Kidney epithelial cell (primary cell): ENCODE results near the gene NFAM1. TPM values are rescaled to one million over a fixed set of nuclear protein-coding genes. Genes with fewer than 3 reads are reported as not detected.

ENCODE experiments used
- DNase-seq: peaks from one replicate; pipeline ENCODE4 v3.0.0-alpha.2; 2010; ENCODE audit warnings: low read depth
- H3K27me3 ChIP-seq: 2 replicates; pipeline ENCODE4 v1.6.0; 2011; ENCODE audit warnings: low read length; ENCODE audit not compliant: control insufficient read depth, insufficient read depth
- H3K36me3 ChIP-seq: 2 replicates; pipeline ENCODE4 v1.5.1; 2011; ENCODE audit warnings: low read length; ENCODE audit not compliant: control insufficient read depth, insufficient read depth
- H3K4me3 ChIP-seq: 2 replicates; pipeline ENCODE4 v1.5.1; 2011; ENCODE audit warnings: low read depth, mild to moderate bottlenecking, control low read depth, low read length
- CTCF ChIP-seq: IDR thresholded peaks from 2 replicates; pipeline ENCODE4 v1.5.1; 2011; ENCODE audit warnings: mild to moderate bottlenecking, moderate library complexity, low read length, control low read depth, inconsistent platforms; ENCODE audit not compliant: insufficient read depth, poor library complexity, severe bottlenecking
- total RNA-seq: library from RNA; depleted of rRNA; stranded (reverse); fragments of >200 nt; gene quantifications from 2 replicates; pipeline ENCODE4 v1.2.3, GENCODE V29; 2015

The NFAM1 gene
- total RNA-seq, 1 donor from 2014 or later = under 0.01 TPM

GRCh38 chr22:42425989-42426355 is 6.2 kb downstream of the NFAM1 start:
- H3K27me3 ChIP-seq = peaks cover 19% of the 10 kb centered on the region
- TF ChIP-seq CTCF = no peak
- no peaks in the 10 kb centered on the region for H3K36me3 ChIP-seq
- DNase-seq = no peak
- no peak overlapping the region for H3K4me3 ChIP-seq

- Histone ChIP-seq H3K4me3 (no peak overlapping the region), H3K27me3 (peaks cover 18% of the 10 kb centered on the region), H3K36me3 (no peaks in the 10 kb centered on the region)
- no peak for TF ChIP-seq CTCF
- no peak for DNase-seq
Observed at GRCh38 chr22:42425337-42425988, 6.7 kb downstream of the NFAM1 start.

GRCh38 chr22:42419243-42419881 is 12.8 kb downstream of the NFAM1 start:
- DNase-seq = no peak
- no peak for TF ChIP-seq CTCF
- no peaks in the 10 kb centered on the region for H3K36me3 ChIP-seq
- H3K4me3 ChIP-seq = no peak overlapping the region
- peaks cover 27% of the 10 kb centered on the region for H3K27me3 ChIP-seq

- no peaks in the 10 kb centered on the region for H3K36me3 ChIP-seq
- no peak overlapping the region for H3K4me3 ChIP-seq
- no peak for TF ChIP-seq CTCF
- no peak for DNase-seq
- H3K27me3 ChIP-seq = peaks cover 27% of the 10 kb centered on the region
Observed at GRCh38 chr22:42418811-42419242, 13.4 kb downstream of the NFAM1 start.

- no peak for TF ChIP-seq CTCF
- no peak for DNase-seq
- peaks cover 27% of the 10 kb centered on the region for H3K27me3 ChIP-seq
- no peak overlapping the region for H3K4me3 ChIP-seq
- no peaks in the 10 kb centered on the region for H3K36me3 ChIP-seq
Observed at GRCh38 chr22:42417645-42418305, 14.4 kb downstream of the NFAM1 start.
